Neural cell (in vitro differentiated cells): Measurements from ENCODE around the gene SLC38A9. TPM values are rescaled to one million over a fixed set of nuclear protein-coding genes. Genes with fewer than 3 reads are reported as not detected.

Experiments used
- H2AFZ ChIP-seq: fragments of 200-600, 300-800 bp; sonication (generic), shearing (Covaris generic); 2 replicates; pipeline ENCODE4 v1.6.0; 2014; ENCODE audit warnings: low read depth, mild to moderate bottlenecking, antibody characterized with exemption, low read length, moderate library complexity
- H3F3A ChIP-seq: fragments of 200-600 bp; shearing (Covaris generic); 2 replicates; pipeline ENCODE4 v1.6.1; 2016; ENCODE audit warnings: mild to moderate bottlenecking, moderate library complexity, mixed read lengths, antibody characterized with exemption, low read length; ENCODE audit not compliant: insufficient read depth, poor library complexity, severe bottlenecking
- H3K27ac ChIP-seq: fragments of 200-600, 300-800 bp; sonication (generic), shearing (Covaris generic); 2 replicates; pipeline ENCODE4 v1.5.1; 2014; ENCODE audit warnings: mild to moderate bottlenecking, low read length, moderate library complexity
- H3K27me3 ChIP-seq: fragments of 300-800, 200-600 bp; sonication (generic), shearing (Covaris generic); 2 replicates; pipeline ENCODE4 v1.6.0; 2014; ENCODE audit warnings: mild to moderate bottlenecking, low read depth, low read length, moderate library complexity; ENCODE audit not compliant: insufficient read depth
- H3K36me3 ChIP-seq: fragments of 300-800, 200-600 bp; sonication (generic), shearing (Covaris generic); 2 replicates; pipeline ENCODE4 v1.5.1; 2014; ENCODE audit warnings: mild to moderate bottlenecking, antibody characterized with exemption, low read length, moderate library complexity; ENCODE audit not compliant: insufficient read depth
- H3K4me2 ChIP-seq: fragments of 300-800, 200-600 bp; sonication (generic), shearing (Covaris generic); 2 replicates; pipeline ENCODE4 v1.6.0; 2014; ENCODE audit warnings: mild to moderate bottlenecking, low read length
- H3K4me3 ChIP-seq: fragments of 300-800, 200-600 bp; sonication (generic), shearing (Covaris generic); 2 replicates; pipeline ENCODE4 v1.5.1; 2014; ENCODE audit warnings: mild to moderate bottlenecking, low read length, moderate library complexity
- H3K79me2 ChIP-seq: fragments of 200-600 bp; shearing (Covaris generic); replicated peaks from 2 replicates; pipeline ENCODE4 v1.6.0; 2014; ENCODE audit warnings: mild to moderate bottlenecking, low read length, moderate library complexity; ENCODE audit not compliant: insufficient read depth
- H3K9ac ChIP-seq: fragments of 300-800, 200-600 bp; sonication (generic), shearing (Covaris generic); 2 replicates; pipeline ENCODE4 v1.6.1; 2016; ENCODE audit warnings: mild to moderate bottlenecking, low read length, mixed read lengths
- H3K9me2 ChIP-seq: fragments of 200-600 bp; shearing (Covaris generic); 2 replicates; pipeline ENCODE4 v1.6.1; 2016; ENCODE audit warnings: mild to moderate bottlenecking, low read length, mixed read lengths; ENCODE audit not compliant: insufficient read depth
- H3K9me3 ChIP-seq: fragments of 200-600, 300-800 bp; sonication (generic), shearing (Covaris generic); 2 replicates; pipeline ENCODE4 v1.6.1; 2016; ENCODE audit warnings: mild to moderate bottlenecking, mixed run types, low read length, moderate library complexity, mixed read lengths
- H4K20me1 ChIP-seq: fragments of 200-600 bp; shearing (Covaris generic); 2 replicates; pipeline ENCODE4 v1.6.1; 2016; ENCODE audit warnings: mild to moderate bottlenecking, mixed run types; ENCODE audit not compliant: insufficient read depth
- CTCF ChIP-seq: fragments of 450-650 bp; IDR thresholded peaks from 2 replicates; pipeline ENCODE4 v1.5.1; 2014; ENCODE audit warnings: antibody characterized with exemption, mild to moderate bottlenecking, moderate library complexity; ENCODE audit not compliant: poor library complexity, severe bottlenecking
- EP300 ChIP-seq: fragments of 450-650 bp; conservative IDR thresholded peaks from 2 replicates; pipeline ENCODE4 v1.6.1; 2014; ENCODE audit warnings: antibody characterized with exemption, mild to moderate bottlenecking, moderate library complexity; ENCODE audit not compliant: poor library complexity, severe bottlenecking
- EZH2 ChIP-seq: fragments of 200-600, 300-800 bp; shearing (Covaris generic), sonication (generic); IDR thresholded peaks from 2 replicates; pipeline ENCODE4 v1.6.1; 2014; ENCODE audit warnings: antibody characterized with exemption, low read length, borderline replicate concordance, mild to moderate bottlenecking; ENCODE audit not compliant: insufficient read depth, poor library complexity, severe bottlenecking
- MXI1 ChIP-seq: fragments of 450-650 bp; conservative IDR thresholded peaks from 2 replicates; pipeline ENCODE4 v1.6.1; 2014; ENCODE audit warnings: antibody characterized with exemption, mild to moderate bottlenecking; ENCODE audit not compliant: poor library complexity, severe bottlenecking
- POLR2AphosphoS5 ChIP-seq: IDR thresholded peaks from 2 replicates; pipeline ENCODE4 v1.6.1; 2012
- RAD21 ChIP-seq: fragments of 450-650 bp; conservative IDR thresholded peaks from 2 replicates; pipeline ENCODE4 v1.6.1; 2014; ENCODE audit warnings: antibody characterized with exemption, mild to moderate bottlenecking, moderate library complexity
- SMC3 ChIP-seq: fragments of 450-650 bp; conservative IDR thresholded peaks from 2 replicates; pipeline ENCODE4 v1.6.1; 2014; ENCODE audit warnings: antibody characterized with exemption, mild to moderate bottlenecking, moderate library complexity; ENCODE audit not compliant: poor library complexity
- TAF1 ChIP-seq: IDR thresholded peaks from 2 replicates; pipeline ENCODE4 v1.6.1; 2012; ENCODE audit warnings: low read depth
- polyA plus RNA-seq: library from polyadenylated mRNA; depleted of rRNA; stranded (reverse); fragments of >200 nt; gene quantifications from 2 replicates; pipeline ENCODE4 v1.2.3, GENCODE V29; 2014
- TF ChIP-seq, protein P1 (sequence below): IDR thresholded peaks from 2 replicates; pipeline ENCODE4 v1.6.1; 2012; ENCODE audit warnings: borderline replicate concordance

The SLC38A9 gene
- polyA plus RNA-seq, 1 donor from 2014 or later = 44.5 TPM

DNA sequence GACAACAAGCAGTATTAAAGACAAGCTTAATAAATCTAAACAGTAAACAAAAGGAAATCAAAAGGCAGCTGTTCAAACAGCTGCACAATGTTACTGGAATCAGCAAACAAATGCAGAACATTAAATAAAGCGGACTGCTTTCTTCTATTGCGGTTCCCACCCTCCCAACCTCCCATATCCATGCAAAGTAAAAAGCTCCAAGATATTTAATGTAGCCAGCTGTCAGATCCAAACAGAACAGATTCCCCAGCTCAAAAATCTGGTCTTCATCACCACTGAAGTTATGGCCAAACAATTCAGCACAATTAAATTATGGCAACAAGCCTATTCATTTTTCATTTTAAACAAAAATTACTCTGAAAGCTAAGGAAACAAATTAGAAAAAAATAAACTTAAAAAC, 75.9 kb downstream of the SLC38A9 start:
- Histone ChIP-seq H3K9me3 (no peaks in the 10 kb centered on the region), H2AFZ (no peak overlapping the region), H3K4me2 (no peak overlapping the region), H4K20me1 (no peaks in the 10 kb centered on the region), H3K79me2 (no peaks in the 10 kb centered on the region), H3F3A (no peaks in the 10 kb centered on the region), H3K36me3 (no peaks in the 10 kb centered on the region), H3K27me3 (no peaks in the 10 kb centered on the region), H3K9me2 (no peaks in the 10 kb centered on the region), H3K27ac (no peak overlapping the region), H3K4me3 (no peak overlapping the region), H3K9ac (no peak overlapping the region)
- no peak for TF ChIP-seq EZH2
- TF ChIP-seq TAF1 = no peak
- TF ChIP-seq, protein P1, sequence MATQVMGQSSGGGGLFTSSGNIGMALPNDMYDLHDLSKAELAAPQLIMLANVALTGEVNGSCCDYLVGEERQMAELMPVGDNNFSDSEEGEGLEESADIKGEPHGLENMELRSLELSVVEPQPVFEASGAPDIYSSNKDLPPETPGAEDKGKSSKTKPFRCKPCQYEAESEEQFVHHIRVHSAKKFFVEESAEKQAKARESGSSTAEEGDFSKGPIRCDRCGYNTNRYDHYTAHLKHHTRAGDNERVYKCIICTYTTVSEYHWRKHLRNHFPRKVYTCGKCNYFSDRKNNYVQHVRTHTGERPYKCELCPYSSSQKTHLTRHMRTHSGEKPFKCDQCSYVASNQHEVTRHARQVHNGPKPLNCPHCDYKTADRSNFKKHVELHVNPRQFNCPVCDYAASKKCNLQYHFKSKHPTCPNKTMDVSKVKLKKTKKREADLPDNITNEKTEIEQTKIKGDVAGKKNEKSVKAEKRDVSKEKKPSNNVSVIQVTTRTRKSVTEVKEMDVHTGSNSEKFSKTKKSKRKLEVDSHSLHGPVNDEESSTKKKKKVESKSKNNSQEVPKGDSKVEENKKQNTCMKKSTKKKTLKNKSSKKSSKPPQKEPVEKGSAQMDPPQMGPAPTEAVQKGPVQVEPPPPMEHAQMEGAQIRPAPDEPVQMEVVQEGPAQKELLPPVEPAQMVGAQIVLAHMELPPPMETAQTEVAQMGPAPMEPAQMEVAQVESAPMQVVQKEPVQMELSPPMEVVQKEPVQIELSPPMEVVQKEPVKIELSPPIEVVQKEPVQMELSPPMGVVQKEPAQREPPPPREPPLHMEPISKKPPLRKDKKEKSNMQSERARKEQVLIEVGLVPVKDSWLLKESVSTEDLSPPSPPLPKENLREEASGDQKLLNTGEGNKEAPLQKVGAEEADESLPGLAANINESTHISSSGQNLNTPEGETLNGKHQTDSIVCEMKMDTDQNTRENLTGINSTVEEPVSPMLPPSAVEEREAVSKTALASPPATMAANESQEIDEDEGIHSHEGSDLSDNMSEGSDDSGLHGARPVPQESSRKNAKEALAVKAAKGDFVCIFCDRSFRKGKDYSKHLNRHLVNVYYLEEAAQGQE = no peak
- no peak for TF ChIP-seq CTCF
- no peak for TF ChIP-seq MXI1
- no peak for TF ChIP-seq SMC3
- TF ChIP-seq POLR2AphosphoS5 = no peak

- Histone ChIP-seq H3K4me3 (no peak overlapping the region), H3K27me3 (no peaks in the 10 kb centered on the region), H3K9ac (no peak overlapping the region), H4K20me1 (no peaks in the 10 kb centered on the region), H2AFZ (no peak overlapping the region), H3K9me2 (no peaks in the 10 kb centered on the region), H3F3A (no peaks in the 10 kb centered on the region), H3K79me2 (no peaks in the 10 kb centered on the region), H3K27ac (no peak overlapping the region), H3K4me2 (no peak overlapping the region), H3K9me3 (no peaks in the 10 kb centered on the region), H3K36me3 (peaks cover 2% of the 10 kb centered on the region)
- no peak for TF ChIP-seq EZH2
- TF ChIP-seq MXI1 = no peak
- TF ChIP-seq POLR2AphosphoS5 = no peak
- TF ChIP-seq CTCF = no peak
- TF ChIP-seq TAF1 = no peak
- no peak for TF ChIP-seq EP300
- TF ChIP-seq SMC3 = no peak
- TF ChIP-seq, protein P1 = no peak
- TF ChIP-seq RAD21 = no peak
These were observed 77.3 kb downstream of the SLC38A9 start for GRCh38 chr5:55634866-55635265.
